Thoracic aorta (tissue), 2 donors: ENCODE measurements around the gene ATXN1. TPM values are rescaled to one million over a fixed set of nuclear protein-coding genes. Genes with fewer than 3 reads are reported as not detected.

ENCODE experiments used
- ATAC-seq: fragments of 150-250 bp; one replicate; pipeline ENCODE4 v1.8.0; 2017; ENCODE audit warnings: low read depth; ENCODE audit not compliant: insufficient number of reproducible peaks, low FRiP score
- DNase-seq: peaks from one replicate; pipeline ENCODE4 v3.0.0-alpha.2; 2020; ENCODE audit warnings: low spot score
- H3K27ac ChIP-seq, 2 donors: fragments of 200-600 bp; sonication (generic); 1 replicate in 1 of 2; 2 replicates in 1 of 2; pipeline ENCODE4 v1.5.1; 2016; ENCODE audit warnings: mild to moderate bottlenecking in 2 of 2, moderate library complexity in 2 of 2
- H3K27me3 ChIP-seq: fragments of 200-600 bp; sonication (generic); replicated peaks from 2 replicates; pipeline ENCODE4 v1.6.0; 2016; ENCODE audit warnings: mild to moderate bottlenecking; ENCODE audit not compliant: insufficient read depth
- H3K36me3 ChIP-seq: fragments of 200-600 bp; sonication (generic); one replicate; pipeline ENCODE4 v1.5.1; 2016
- H3K4me1 ChIP-seq, 2 donors: fragments of 200-600 bp; sonication (generic); 1 replicate in 1 of 2; 2 replicates in 1 of 2; pipeline versions ENCODE4 v1.5.1 to v1.6.0; 2016; ENCODE audit warnings: low read depth in 2 of 2, mild to moderate bottlenecking in 1 of 2; ENCODE audit not compliant: control insufficient read depth in 1 of 2
- H3K4me3 ChIP-seq: fragments of 200-600 bp; sonication (generic); 2 replicates; pipeline ENCODE4 v1.5.1; 2016; ENCODE audit warnings: mild to moderate bottlenecking
- H3K9me3 ChIP-seq: fragments of 200-600 bp; sonication (generic); 2 replicates; pipeline ENCODE4 v1.5.1; 2016
- total RNA-seq, 2 donors: library from RNA; depleted of rRNA; stranded (reverse); fragments of >200 nt; gene quantifications; one replicate each; pipeline versions ENCODE4 v1.1.0 to v1.2.3, GENCODE V29; 2016
- TF ChIP-seq, protein P1 (sequence below): fragments of 200-600 bp; sonication (generic); IDR thresholded peaks from one replicate; pipeline ENCODE4 v1.5.1; 2019; ENCODE audit warnings: antibody characterized with exemption

Gene ATXN1
- total RNA-seq, 2 donors from 2014 or later = 59.8 to 62.4 TPM

DNA sequence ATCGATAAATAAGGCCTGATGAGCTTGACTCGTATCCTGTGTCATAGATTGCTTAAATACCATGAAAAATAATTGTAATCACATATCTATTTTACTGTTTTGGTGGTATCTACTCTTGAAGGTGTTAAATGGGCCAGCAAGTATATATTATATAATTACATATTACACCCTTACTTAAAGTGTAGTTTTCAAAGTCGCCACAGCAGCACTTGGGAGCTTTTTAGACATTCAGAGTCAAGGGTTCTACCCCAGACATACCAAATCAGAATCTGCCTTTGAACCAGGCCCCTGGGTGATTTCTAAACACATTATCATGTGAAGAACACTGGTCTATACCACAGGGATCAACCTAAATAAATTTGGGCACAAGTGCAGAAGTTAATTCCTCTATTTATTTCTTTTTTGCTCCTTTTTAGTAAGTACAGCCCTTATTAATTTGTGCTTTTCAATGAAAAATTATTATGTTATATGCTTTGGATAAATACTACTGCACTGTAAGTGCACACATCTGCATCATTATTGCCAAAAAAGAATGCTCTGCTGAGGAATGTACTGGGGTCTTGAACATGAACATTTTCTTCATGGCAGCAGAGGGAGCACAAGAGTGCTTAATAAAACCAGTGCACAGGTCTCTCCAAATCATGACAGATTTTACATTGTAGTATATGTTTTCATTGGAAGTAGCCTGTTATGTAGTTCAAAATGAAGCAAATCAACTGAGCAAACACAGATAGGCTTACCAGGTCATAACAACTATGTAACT lies 3.1 kb upstream of the ATXN1 start:
- no peaks in the 10 kb centered on the region for H3K27me3 ChIP-seq
- no peak for ATAC-seq
- TF ChIP-seq, protein P1, sequence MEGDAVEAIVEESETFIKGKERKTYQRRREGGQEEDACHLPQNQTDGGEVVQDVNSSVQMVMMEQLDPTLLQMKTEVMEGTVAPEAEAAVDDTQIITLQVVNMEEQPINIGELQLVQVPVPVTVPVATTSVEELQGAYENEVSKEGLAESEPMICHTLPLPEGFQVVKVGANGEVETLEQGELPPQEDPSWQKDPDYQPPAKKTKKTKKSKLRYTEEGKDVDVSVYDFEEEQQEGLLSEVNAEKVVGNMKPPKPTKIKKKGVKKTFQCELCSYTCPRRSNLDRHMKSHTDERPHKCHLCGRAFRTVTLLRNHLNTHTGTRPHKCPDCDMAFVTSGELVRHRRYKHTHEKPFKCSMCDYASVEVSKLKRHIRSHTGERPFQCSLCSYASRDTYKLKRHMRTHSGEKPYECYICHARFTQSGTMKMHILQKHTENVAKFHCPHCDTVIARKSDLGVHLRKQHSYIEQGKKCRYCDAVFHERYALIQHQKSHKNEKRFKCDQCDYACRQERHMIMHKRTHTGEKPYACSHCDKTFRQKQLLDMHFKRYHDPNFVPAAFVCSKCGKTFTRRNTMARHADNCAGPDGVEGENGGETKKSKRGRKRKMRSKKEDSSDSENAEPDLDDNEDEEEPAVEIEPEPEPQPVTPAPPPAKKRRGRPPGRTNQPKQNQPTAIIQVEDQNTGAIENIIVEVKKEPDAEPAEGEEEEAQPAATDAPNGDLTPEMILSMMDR = no peak
- H3K36me3 ChIP-seq = no peaks in the 10 kb centered on the region
- H3K4me3 ChIP-seq = no peak overlapping the region
- H3K4me1 ChIP-seq = peaks cover 9 to 51% of the 10 kb centered on the region in 2 donors
- DNase-seq = no peak
- no peaks in the 10 kb centered on the region for H3K9me3 ChIP-seq
- peak overlapping the region in 1 of 2 donors; percentile 99 for H3K27ac ChIP-seq

DNA sequence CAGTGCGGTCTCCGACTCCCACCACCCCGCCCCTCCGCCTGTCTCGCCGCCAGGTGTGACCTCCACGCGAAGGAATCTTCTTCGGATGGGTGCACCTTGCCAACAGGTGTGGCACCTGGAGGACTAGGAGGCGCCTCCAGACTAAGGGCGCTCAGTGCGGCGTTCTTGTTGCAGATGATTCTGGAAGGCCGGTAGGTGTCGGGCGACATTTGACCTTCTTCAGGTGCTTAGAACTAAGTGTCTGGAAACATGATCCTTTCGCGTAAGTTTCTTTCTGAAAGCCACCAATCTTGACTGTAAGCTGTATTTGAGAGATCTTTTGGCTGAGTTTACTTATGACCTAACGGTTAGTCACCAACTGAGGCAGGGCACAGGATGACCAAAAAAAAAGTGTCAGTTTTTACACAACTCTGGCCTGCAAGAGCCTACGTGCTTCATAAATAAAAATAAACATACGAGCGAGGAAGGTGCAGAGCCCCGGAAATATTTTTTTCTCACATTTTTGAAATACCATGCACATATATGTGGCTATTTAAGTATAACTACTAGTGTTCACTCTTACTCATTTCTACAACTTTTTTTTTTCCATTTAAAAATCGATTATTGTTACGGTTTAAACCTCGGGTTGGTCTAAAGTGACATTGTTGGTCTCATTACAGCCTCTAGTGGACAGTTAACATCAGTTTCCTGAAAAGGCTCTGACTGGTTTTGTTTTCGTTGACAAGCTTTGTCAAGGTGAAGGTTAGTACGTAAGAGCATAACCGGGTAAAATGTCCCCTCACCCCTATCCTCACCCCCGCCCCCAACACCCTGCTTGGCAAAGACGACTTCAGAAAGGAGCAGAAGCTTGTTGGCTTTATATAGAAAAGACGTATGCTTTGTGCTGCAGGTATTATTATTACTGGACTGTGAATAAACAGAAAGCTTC lies 1.6 kb upstream of the ATXN1 start:
- Histone ChIP-seq H3K27me3 (no peaks in the 10 kb centered on the region), H3K4me1 (peaks cover 12 to 49% of the 10 kb centered on the region in 2 donors), H3K9me3 (no peaks in the 10 kb centered on the region), H3K4me3 (peak overlapping the region; percentile 82), H3K36me3 (no peaks in the 10 kb centered on the region), H3K27ac (peak overlapping the region; percentile 96 to 99)
- TF ChIP-seq, protein P1 = peak; percentile 70
- ATAC-seq = peak; percentile 55
- no peak for DNase-seq

DNA sequence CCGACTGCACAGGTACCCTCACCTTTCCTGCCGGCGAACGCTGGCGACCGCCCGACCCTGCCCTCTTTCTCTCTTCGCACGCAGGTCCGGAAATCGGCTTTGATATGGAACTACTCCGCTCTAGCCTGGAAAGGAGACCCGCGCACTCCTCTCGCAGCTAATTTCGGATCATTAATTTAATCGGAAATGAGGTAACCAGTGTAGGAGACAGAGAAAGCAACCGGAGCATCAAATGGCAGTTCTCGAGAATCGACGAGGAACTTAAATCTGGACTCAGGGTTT lies 949 bp upstream of the ATXN1 start:
- TF ChIP-seq, protein P1 = no peak
- DNase-seq (no peak), ATAC-seq (no peak)
- H3K9me3 ChIP-seq = no peaks in the 10 kb centered on the region
- H3K36me3 ChIP-seq = no peaks in the 10 kb centered on the region
- H3K27ac ChIP-seq = peak overlapping the region; percentile 96 to 99
- peaks cover 16 to 47% of the 10 kb centered on the region in 2 donors for H3K4me1 ChIP-seq
- H3K27me3 ChIP-seq = no peaks in the 10 kb centered on the region
- H3K4me3 ChIP-seq = peak overlapping the region; percentile 82

DNA sequence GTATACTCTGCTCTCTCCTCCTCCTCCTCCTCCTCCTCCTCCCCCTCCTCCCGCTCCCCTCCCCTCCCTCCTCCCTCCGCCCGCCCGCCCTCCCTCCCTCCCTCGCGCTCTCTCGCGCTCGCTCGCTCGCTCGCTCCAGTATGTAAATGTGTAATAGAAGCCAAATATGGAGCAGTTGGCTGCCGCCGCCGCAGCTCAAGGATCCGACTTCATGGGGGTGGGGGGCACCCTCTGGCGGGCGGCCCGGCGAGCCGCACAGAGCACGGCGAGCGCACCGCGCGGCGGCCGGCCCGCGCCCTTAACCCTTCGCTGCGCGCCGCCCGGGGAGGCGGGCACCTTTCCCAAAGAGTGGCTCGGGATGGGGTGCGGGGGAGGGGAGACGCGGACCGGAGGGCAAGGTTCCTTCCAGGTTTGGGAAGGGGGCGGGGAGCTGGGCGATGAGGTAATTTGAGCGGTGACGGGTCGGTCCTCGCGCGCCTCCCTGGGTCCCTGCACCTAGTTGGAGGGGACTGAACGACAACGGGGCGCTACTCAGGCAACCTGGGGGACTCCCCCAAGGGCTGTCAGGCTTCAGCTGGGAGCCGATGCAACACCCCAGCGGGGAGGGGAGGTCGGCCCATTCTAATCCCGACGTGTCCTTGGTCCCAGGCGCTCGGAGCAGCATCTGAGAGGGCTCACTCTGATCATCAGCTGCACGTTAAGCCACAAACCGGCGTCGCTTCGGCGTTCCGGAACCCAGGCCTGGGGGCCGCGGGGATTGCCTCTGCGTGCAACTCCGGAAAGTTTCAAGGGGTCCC lies 409 bp upstream of the ATXN1 start:
- DNase-seq = peak; percentile 70
- Histone ChIP-seq H3K4me1 (peaks cover 22 to 48% of the 10 kb centered on the region in 2 donors), H3K27ac (peak overlapping the region; percentile 98 to 99)

More for the DNA sequence above, 409 bp upstream of the ATXN1 start:
- TF ChIP-seq, protein P1 = no peak
- H3K27me3 ChIP-seq = no peaks in the 10 kb centered on the region
- H3K9me3 ChIP-seq = no peaks in the 10 kb centered on the region
- H3K36me3 ChIP-seq = no peaks in the 10 kb centered on the region
- peak; percentile 56 for ATAC-seq
- H3K4me3 ChIP-seq = peak overlapping the region; percentile 82
